Activated CD8-positive, alpha-beta T cell treated with anti-CD3 and anti-CD28 coated beads, Interleukin-2, amount 10 ng/mL, durations not matched to agents 7 days and 5 days (primary cell): ENCODE results near the gene PLA2G4D. TPM values are rescaled to one million over a fixed set of nuclear protein-coding genes. Genes with fewer than 3 reads are reported as not detected.

ENCODE experiments used
- ATAC-seq: fragments of 150-1000 bp; cut with Tn5 transposase; one replicate; pipeline ENCODE4 v1.10.0; 2021; ENCODE audit warnings: moderate library complexity
- CTCF ChIA-PET: fragments of 350-600 bp; sonication (Branson Sonifier 250); formaldehyde crosslinking; loops from one replicate; lab custom pipeline; 2021; ENCODE audit warnings: antibody characterized with exemption; lab: Charles Lee
- POLR2A ChIA-PET: fragments of 350-600 bp; sonication (Branson Sonifier 250); formaldehyde crosslinking; loops from one replicate; lab custom pipeline; 2021; ENCODE audit warnings: antibody characterized with exemption; lab: Charles Lee
- DNase-seq: peaks from one replicate; pipeline ENCODE4 v3.0.0-alpha.2; 2020
- H3K27ac Mint-ChIP-seq: one replicate; pipeline ENCODE4 v1.8.0; 2021; ENCODE audit warnings: mild to moderate bottlenecking, mixed read lengths
- H3K27me3 Mint-ChIP-seq: one replicate; pipeline ENCODE4 v1.8.0; 2021; ENCODE audit warnings: low read depth, mixed read lengths
- H3K36me3 Mint-ChIP-seq: one replicate; pipeline ENCODE4 v1.8.0; 2021; ENCODE audit warnings: low read depth, mixed read lengths
- H3K4me1 Mint-ChIP-seq: one replicate; pipeline ENCODE4 v1.8.0; 2021; ENCODE audit warnings: low read depth, mixed read lengths
- H3K4me3 Mint-ChIP-seq: one replicate; pipeline ENCODE4 v1.8.0; 2021; ENCODE audit warnings: mild to moderate bottlenecking, mixed read lengths
- H3K9me3 Mint-ChIP-seq: one replicate; pipeline ENCODE4 v1.8.0; 2022; ENCODE audit warnings: mixed read lengths; ENCODE audit not compliant: insufficient read depth
- total RNA-seq, 2 experiments: library from RNA; stranded (reverse); gene quantifications; one replicate each; pipeline ENCODE4 v1.2.3, GENCODE V29; 2021

The PLA2G4D gene
- total RNA-seq, 2 experiments from 2014 or later, result not detected

- ChIA-PET CTCF (interaction anchor here (3.2 kb wide), 1 partner anchor 91 kb away, joined by 13 read pairs; no protein-coding TSS in a partner anchor), POLR2A (interaction anchor here (0.6 kb wide), 1 partner anchor 189 kb away, joined by 3 read pairs; no protein-coding TSS in a partner anchor)
- Mint-ChIP-seq H3K36me3 (no peaks in the 10 kb centered on the region), H3K27me3 (peaks cover 5% of the 10 kb centered on the region), H3K9me3 (no peaks in the 10 kb centered on the region), H3K4me1 (peaks cover 12% of the 10 kb centered on the region), H3K27ac (no peak overlapping the region), H3K4me3 (no peak overlapping the region)
- DNase-seq, result no peak
- no peak for ATAC-seq
Observed at GRCh38 chr15:42080186-42080918, 14.0 kb downstream of the PLA2G4D start.

DNA sequence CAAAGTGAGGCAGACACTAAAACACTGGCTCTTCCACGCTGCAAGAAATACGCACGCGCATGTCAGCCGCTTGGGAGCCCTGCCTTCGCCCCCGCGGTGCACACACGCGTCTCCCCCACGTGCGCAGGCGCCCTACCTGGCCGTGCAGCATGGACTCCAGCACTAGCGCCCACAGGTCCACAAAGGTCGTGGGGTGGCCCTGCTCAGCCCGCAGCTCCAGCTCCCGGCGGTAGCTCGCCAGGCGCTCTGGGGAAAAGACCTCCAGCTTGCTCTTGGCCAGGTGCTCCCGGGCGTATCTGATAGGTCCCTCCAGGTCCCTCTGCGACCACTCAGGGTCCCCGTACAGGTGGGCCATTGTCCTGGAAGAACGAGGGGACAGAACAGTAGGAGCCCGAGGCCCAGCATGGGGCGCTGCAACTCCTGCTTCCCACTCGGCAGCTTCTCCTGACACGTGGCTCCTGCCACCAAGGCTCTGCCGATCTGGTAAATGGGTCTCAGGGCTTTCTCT lies 14.9 kb downstream of the PLA2G4D start:
- Mint-ChIP-seq H3K27ac (no peak overlapping the region), H3K4me1 (peaks cover 6% of the 10 kb centered on the region), H3K4me3 (no peak overlapping the region), H3K36me3 (no peaks in the 10 kb centered on the region), H3K9me3 (no peaks in the 10 kb centered on the region), H3K27me3 (peaks cover 5% of the 10 kb centered on the region)
- ATAC-seq, result no peak
- POLR2A ChIA-PET, result no interaction called here
- DNase-seq, result no peak
- CTCF ChIA-PET, result interaction anchor here (0.9 to 3.2 kb wide), 5 partner anchors 19 to 90 kb away, joined by 3 to 13 read pairs (median 4); no protein-coding TSS in a partner anchor

GRCh38 chr15:42078903-42079302 lies 15.5 kb downstream of the PLA2G4D start:
- Mint-ChIP-seq H3K27ac (no peak overlapping the region), H3K36me3 (no peaks in the 10 kb centered on the region), H3K27me3 (peaks cover 5% of the 10 kb centered on the region), H3K4me3 (no peak overlapping the region), H3K9me3 (no peaks in the 10 kb centered on the region), H3K4me1 (peaks cover under 1% of the 10 kb centered on the region)
- DNase-seq (no peak), ATAC-seq (no peak)
- ChIA-PET CTCF (interaction anchor here (0.9 to 3.2 kb wide), 5 partner anchors 18 to 89 kb away, joined by 3 to 13 read pairs (median 4); no protein-coding TSS in a partner anchor), POLR2A (no interaction called here)

- no peak overlapping the region for H3K4me3 Mint-ChIP-seq
- H3K4me1 Mint-ChIP-seq, result no peaks in the 10 kb centered on the region
- ATAC-seq (no peak), DNase-seq (no peak)
- no peaks in the 10 kb centered on the region for H3K36me3 Mint-ChIP-seq
- H3K27me3 Mint-ChIP-seq, result peaks cover 5% of the 10 kb centered on the region
- H3K27ac Mint-ChIP-seq, result no peak overlapping the region
- POLR2A ChIA-PET, result no interaction called here
- H3K9me3 Mint-ChIP-seq, result no peaks in the 10 kb centered on the region
- CTCF ChIA-PET, result interaction anchor here (0.7 to 3.2 kb wide), 4 partner anchors 25 to 330 kb away, joined by 3 to 13 read pairs (median 4); no protein-coding TSS in a partner anchor
Observed at GRCh38 chr15:42077689-42078088, 16.7 kb downstream of the PLA2G4D start.

DNA sequence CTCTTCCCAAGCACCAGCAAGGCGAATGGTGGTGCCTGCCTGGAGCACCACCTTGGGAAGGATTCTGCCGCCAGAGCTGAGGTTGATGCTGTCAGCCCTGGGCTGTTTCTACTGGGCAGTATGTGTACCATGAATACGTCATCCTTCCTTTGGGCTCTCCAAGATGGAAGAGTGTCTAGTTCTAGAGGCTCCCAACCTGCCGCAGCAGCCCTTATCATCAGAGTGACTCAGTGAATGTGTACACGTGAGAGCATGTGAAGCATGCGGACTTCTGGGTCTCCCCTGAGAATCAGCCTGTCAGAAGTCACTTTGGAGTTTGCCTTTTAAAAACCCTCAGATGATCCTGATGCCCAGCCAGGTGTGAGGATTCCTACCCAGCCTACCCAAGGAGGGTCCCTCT lies 20.9 kb downstream of the PLA2G4D start:
- peaks cover 5% of the 10 kb centered on the region for H3K27me3 Mint-ChIP-seq
- DNase-seq (no peak), ATAC-seq (no peak)
- no peaks in the 10 kb centered on the region for H3K9me3 Mint-ChIP-seq
- no peak overlapping the region for H3K4me3 Mint-ChIP-seq
- ChIA-PET POLR2A (no interaction called here), CTCF (interaction anchor here (1.4 to 2.6 kb wide), 2 partner anchors 11 to 84 kb away, joined by 5 to 14 read pairs; no protein-coding TSS in a partner anchor)
- H3K4me1 Mint-ChIP-seq, result no peaks in the 10 kb centered on the region
- no peaks in the 10 kb centered on the region for H3K36me3 Mint-ChIP-seq
- H3K27ac Mint-ChIP-seq, result no peak overlapping the region

DNA sequence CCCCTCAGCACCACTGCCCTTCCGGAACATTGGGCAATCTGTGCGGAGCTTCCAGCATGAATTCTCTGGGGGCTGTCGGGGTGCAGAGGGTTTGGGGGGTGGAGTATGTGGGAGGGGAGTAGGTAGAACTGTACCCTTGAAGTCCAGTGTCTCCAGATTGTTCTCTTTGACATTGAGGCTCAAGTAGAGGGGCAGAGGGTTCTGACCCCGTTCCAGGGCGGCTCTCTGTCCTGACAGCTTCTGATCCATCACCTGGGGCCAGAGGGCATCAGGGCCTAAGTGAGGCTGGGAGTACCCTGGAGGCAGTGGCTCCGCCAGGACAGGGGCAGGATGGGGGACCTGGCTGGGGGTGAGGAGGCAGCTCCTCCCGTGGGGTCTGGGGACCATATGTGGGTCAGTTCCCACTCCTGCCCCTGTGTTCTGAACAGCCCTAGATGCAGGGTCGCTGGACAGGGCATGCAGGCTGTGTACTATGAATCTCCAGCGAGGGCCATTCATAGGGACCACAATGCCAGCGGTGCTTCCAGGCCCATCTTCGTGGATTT lies 22.1 kb downstream of the PLA2G4D start:
- no peak overlapping the region for H3K27ac Mint-ChIP-seq
- ChIA-PET POLR2A (no interaction called here), CTCF (interaction anchor here (0.9 to 1.7 kb wide), 3 partner anchors 12 to 82 kb away, joined by 3 to 5 read pairs (median 4); no protein-coding TSS in a partner anchor)
- ATAC-seq (no peak), DNase-seq (no peak)
- H3K4me1 Mint-ChIP-seq, result no peaks in the 10 kb centered on the region
- H3K9me3 Mint-ChIP-seq, result peaks cover 4% of the 10 kb centered on the region
- H3K27me3 Mint-ChIP-seq, result peaks cover 6% of the 10 kb centered on the region
- no peaks in the 10 kb centered on the region for H3K36me3 Mint-ChIP-seq
- H3K4me3 Mint-ChIP-seq, result no peak overlapping the region

GRCh38 chr15:42071717-42072116 lies 22.6 kb downstream of the PLA2G4D start:
- DNase-seq (no peak), ATAC-seq (no peak)
- H3K27me3 Mint-ChIP-seq, result peaks cover 7% of the 10 kb centered on the region
- POLR2A ChIA-PET, result no interaction called here
- CTCF ChIA-PET, result interaction anchor here (0.9 to 1.7 kb wide), 3 partner anchors 12 to 82 kb away, joined by 3 to 5 read pairs (median 4); no protein-coding TSS in a partner anchor
- peaks cover 4% of the 10 kb centered on the region for H3K9me3 Mint-ChIP-seq
- H3K4me3 Mint-ChIP-seq, result no peak overlapping the region
- no peaks in the 10 kb centered on the region for H3K4me1 Mint-ChIP-seq
- H3K27ac Mint-ChIP-seq, result no peak overlapping the region
- no peaks in the 10 kb centered on the region for H3K36me3 Mint-ChIP-seq

DNA sequence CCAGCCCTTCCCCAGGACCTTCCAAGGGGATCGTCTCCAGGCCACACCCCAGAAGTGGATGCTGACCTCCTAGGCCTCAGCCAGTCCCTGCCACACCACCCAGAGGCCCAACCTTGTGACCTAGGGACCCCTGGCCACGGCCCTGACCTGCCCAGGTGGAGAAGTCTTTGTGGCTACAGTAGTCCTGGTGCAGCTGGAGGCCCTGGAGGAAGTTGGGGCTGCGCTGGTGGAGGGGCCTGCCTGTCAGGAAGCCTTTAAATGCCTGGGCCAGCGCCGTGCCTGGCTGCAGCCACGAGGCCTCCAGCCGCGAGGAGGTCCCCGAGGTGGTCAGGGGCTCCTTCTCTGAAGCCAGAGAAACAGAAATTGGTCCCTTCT lies 23.4 kb downstream of the PLA2G4D start:
- Mint-ChIP-seq H3K27me3 (peaks cover 11% of the 10 kb centered on the region), H3K27ac (no peak overlapping the region), H3K4me1 (no peaks in the 10 kb centered on the region), H3K4me3 (no peak overlapping the region), H3K9me3 (peaks cover 4% of the 10 kb centered on the region), H3K36me3 (no peaks in the 10 kb centered on the region)
- no peak for DNase-seq
- ChIA-PET POLR2A (no interaction called here), CTCF (interaction anchor here (1.7 kb wide), 1 partner anchor 13 kb away, joined by 4 read pairs; no protein-coding TSS in a partner anchor)
- no peak for ATAC-seq

- peaks cover 4% of the 10 kb centered on the region for H3K9me3 Mint-ChIP-seq
- DNase-seq (no peak), ATAC-seq (no peak)
- no peak overlapping the region for H3K27ac Mint-ChIP-seq
- no peaks in the 10 kb centered on the region for H3K36me3 Mint-ChIP-seq
- ChIA-PET POLR2A (no interaction called here), CTCF (no interaction called here)
- peaks cover 11% of the 10 kb centered on the region for H3K27me3 Mint-ChIP-seq
- H3K4me3 Mint-ChIP-seq, result no peak overlapping the region
- H3K4me1 Mint-ChIP-seq, result no peaks in the 10 kb centered on the region
Observed at GRCh38 chr15:42070279-42070975, 23.9 kb downstream of the PLA2G4D start.

GRCh38 chr15:42069496-42070278 lies 24.7 kb downstream of the PLA2G4D start:
- ChIA-PET POLR2A (no interaction called here), CTCF (no interaction called here)
- Mint-ChIP-seq H3K4me1 (peaks cover 3% of the 10 kb centered on the region), H3K9me3 (peaks cover 4% of the 10 kb centered on the region), H3K36me3 (no peaks in the 10 kb centered on the region), H3K27ac (no peak overlapping the region), H3K4me3 (no peak overlapping the region), H3K27me3 (peaks cover 11% of the 10 kb centered on the region)
- DNase-seq (no peak), ATAC-seq (no peak)

- H3K27ac Mint-ChIP-seq, result no peak overlapping the region
- CTCF ChIA-PET, result no interaction called here
Observed at GRCh38 chr15:42069025-42069424, 25.3 kb downstream of the PLA2G4D start.

More at GRCh38 chr15:42069025-42069424, 25.3 kb downstream of the PLA2G4D start:
- ATAC-seq (no peak), DNase-seq (no peak)
- H3K27me3 Mint-ChIP-seq, result peaks cover 16% of the 10 kb centered on the region
- no peaks in the 10 kb centered on the region for H3K36me3 Mint-ChIP-seq
- POLR2A ChIA-PET, result no interaction called here
- peaks cover 3% of the 10 kb centered on the region for H3K4me1 Mint-ChIP-seq
- H3K4me3 Mint-ChIP-seq, result no peak overlapping the region
- H3K9me3 Mint-ChIP-seq, result peaks cover 4% of the 10 kb centered on the region
